NCI-H460 (cell line): ENCODE data around the gene GASK1A. TPM values are rescaled to one million over a fixed set of nuclear protein-coding genes. Genes with fewer than 3 reads are reported as not detected.

Source experiments
- DNase-seq: peaks from one replicate; pipeline ENCODE4 v3.0.0-alpha.2; 2016; ENCODE audit warnings: low read depth; ENCODE audit errors: extremely low read depth
- total RNA-seq: library from RNA; depleted of rRNA; stranded (reverse); fragments of >200 nt; shearing (Covaris generic); gene quantifications from 2 replicates; pipeline ENCODE4 v1.2.3, GENCODE V29; 2014

GASK1A gene
- total RNA-seq, 1 experiment from 2014 or later, result not detected

DNA sequence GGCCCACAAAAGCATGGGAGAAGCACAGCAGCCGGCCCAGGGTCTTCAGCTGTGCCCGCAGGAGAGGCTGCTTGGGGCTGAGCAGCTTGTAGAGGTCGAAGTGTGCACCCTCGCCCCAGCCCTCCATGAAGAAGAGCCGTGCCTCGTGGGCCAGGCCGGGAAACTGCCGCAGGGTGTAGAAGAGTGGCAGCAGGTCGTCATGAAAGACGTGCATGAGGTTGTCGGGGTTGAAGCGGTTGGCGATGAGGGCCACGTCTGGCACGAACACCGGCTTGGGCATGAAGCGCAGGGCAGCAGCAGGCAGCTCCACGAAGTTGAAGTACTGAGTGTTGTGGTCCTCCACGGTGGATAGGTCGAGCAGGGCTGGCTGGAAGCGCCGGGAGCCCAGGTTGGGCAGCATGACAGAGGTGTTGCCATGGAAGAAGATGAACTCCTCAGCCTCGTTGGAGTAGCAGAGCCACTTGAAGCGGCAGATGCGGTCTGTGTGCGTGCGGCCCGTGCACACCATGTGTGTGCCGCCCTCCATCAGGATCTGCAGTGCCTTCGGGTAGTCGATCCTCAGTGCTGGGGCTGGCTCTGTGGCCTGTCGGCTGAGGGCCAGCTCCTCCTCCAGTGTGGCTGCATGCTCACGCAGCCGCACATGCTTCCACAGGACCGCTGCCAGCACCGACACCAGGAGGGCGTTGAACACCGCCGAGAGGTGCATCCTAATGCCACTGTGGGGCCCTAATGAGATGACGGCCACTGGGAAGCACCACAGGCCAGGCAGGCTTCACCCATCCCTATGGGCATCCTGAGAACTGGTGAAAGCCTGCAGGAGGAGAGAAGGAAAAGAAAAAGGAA is 101.8 kb downstream of the GASK1A start:
- DNase-seq, result no peak

DNA sequence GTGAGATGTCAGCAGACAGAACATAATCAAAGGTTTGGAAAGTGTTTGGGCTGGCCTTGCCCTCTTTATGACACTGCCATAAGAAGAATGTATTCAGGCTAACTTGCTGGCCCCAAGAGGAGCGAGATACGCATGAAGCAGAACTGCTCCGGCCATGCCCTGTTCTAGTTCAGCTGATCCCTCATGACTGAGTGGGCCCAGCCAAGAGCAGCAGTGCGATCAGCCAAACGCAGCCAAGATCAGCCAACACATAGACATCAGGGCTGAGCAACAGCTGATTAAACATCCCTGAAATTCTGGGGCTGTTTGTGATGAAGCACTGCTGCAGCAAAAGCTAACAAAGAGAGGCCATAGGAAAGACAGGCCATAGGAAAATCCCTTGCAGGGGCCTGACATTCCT is 102.7 kb downstream of the GASK1A start:
- DNase-seq, result no peak

DNA sequence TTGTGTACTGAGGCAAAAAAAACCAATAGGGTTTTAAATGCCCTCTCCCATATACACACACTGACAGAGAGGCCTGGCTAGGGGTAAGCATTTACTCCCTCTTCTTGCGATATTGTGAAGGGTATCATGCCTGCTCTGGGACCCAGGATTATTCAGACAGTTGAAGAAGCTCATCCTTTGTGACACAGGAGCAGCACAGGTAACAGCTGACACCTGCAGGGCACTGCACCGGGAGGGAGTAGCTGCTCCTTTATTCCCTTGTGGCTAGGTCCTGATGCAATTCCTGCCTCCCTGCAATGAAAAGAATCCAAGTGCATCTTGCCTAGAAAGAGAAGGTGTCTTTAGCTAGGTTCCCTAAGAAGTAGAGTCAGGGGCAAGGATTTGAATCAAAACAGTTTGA is 103.3 kb downstream of the GASK1A start:
- DNase-seq, result no peak

DNA sequence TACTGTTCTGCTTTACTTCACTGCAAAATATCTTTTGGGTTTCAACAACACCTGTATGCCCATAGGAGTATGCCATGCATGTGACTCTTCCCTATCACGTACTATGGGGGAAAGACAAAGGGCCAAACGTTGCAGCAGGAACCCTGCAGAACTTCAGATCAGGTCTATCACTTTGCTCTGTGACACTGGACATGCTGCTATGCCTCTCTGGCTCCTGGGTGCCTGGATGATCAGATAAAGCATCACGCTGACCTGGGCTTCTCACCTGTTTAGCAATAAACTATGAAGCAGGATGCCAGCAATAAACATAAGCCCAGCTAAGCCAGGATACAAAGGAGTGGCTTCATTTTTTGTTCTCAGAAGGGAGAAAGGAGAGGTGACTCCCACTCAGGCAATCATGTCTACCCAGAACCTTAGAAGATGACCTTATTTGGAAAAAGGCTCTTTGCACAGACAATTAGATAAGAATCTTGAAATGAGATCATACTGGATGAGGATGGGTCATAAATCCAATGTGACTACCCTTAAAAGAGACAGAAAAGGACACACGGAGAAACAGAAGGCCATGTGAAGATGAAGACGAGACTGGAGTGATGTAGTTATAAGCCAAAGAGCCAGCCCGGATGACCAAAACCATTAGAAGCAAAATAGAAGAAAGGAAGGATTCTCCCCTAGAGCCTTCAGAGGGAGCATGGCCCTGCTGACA is 107.5 kb downstream of the GASK1A start:
- no peak for DNase-seq

DNA sequence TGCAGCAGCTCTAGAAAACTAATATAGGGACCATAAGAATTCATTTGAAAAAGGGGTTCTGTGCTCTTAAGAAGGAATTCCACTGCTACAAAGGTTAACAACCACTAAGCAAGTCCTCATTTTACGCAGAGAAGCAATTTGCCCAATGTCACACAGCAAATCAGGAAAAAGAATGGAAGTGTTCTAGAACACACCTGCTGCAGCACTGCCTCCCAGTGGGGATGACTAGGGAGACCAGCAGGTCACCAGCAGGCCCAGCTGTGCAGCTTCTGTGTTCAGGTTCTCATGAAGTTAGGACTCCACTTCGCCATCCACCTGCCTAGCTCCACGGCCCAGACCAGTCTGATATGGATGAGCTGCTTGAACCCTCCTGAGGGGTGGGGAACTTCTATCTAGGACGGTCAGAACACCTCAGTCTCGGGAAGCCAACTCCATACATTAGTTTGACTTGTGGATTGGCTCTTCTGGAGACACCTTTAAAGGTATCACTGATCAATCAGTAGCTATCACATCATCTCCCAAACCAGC is 108.2 kb downstream of the GASK1A start:
- DNase-seq, result no peak

DNA sequence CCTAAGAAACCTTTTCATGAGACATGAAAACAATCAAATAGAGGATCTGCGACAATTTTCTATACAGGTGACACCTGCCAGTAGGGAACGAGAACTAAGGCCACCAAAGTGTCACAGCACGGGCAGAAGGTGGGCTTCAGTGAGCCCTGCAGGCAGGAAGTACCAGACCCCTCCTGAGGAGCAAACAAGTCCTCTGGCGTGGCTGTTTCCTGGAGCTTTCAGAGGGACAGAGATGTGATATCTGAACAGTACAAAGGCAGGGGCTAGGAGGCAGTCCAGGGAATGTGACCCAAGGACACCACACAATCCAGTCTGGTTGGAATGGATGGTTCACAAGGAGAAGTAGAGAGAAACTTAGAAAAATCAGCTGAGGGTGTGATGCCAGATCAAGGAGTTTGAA is 110.0 kb downstream of the GASK1A start:
- DNase-seq, result no peak

DNA sequence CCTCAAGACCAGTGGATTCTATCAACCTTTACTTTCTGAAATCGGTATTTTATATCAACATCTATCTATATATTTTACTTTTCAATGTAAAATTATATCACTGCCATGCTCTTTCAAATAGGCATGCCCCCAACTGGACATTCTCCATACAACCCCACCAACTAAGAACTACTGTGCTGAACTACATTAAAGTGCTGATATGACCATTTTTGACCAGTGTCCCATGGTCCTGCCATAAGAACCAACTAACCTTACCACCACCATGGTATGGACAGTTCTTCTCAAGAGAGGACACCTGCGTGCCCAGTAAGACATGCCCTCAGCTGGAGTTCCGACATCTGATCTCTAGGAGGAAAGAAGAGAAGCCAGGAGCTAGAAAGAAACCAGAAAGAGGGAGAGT is 111.1 kb downstream of the GASK1A start:
- DNase-seq, result no peak

DNA sequence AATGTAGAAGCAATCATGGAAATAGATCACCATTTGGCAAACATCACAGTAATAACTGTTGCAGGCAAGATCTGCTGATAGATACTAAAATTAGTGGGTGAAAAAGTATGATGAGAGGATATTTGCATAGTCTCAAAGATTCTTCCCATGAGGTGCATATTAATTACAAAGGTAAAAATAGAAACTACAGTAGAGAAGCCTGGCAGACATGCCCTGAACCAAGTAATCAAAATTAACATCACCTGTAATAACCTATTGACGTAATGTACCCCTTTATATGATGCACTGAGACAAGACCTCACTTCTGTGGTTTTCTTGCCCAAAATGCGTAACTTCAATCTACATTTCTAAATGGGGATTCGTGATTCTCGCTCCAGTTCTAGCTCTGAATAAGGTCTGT is 112.4 kb downstream of the GASK1A start:
- no peak for DNase-seq

DNA sequence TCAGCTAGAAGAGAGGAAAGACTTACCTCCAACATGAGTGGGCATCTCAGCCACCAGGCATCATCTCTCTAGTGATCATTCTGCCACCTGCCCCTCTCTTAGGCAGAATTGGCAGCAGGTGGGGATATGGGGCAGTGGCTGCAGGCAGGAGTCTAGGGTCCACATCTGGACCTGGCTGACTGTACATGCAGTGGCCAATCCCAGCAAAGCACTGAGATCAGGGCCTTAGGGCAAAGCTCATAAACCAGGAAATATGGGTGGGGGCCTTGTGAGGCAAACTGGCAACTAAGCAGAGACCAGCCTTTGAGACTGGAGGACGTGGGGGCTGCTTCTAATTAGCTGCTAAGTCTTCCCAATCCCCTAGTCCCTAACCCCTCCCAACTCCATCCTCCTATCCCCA is 113.9 kb downstream of the GASK1A start:
- DNase-seq, result no peak

DNA sequence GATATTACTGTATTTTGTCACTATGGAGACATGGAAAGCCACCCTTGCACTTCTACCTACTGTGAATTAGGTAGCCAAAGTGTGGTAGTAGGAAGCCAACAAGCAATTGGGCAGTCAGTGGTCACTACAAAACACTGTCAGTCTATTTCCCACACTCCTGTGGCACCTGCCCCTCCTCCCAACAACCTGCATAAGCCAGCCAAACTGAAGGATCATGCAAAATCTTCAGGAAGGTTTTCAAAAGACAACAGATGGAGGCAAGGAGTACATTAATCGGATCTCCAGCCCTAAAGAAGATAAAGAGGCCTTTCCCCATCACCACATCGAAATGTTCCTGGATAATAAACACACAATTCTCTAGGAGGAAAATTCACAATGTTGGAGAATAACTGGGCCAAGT is 114.9 kb downstream of the GASK1A start:
- DNase-seq, result no peak

DNA sequence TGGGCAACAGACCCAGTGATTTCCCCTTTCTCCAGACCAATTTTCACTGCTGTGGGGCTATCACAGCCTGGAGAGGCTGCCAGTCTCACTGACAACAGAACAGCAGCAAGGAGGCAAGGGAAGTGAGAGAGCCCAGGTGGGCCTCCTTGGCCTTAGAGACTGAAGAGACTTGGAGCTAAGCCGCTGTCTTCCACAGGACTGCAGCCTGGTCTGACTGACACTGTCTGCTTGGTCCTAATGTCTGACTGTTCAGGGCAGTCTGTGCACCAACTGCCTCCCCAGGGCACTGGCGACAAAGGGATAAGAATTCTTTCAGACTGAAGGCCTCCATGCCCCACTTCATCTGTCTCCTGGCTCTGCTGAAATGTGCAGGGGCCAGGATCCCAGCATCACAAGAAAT is 115.3 kb downstream of the GASK1A start:
- no peak for DNase-seq

DNA sequence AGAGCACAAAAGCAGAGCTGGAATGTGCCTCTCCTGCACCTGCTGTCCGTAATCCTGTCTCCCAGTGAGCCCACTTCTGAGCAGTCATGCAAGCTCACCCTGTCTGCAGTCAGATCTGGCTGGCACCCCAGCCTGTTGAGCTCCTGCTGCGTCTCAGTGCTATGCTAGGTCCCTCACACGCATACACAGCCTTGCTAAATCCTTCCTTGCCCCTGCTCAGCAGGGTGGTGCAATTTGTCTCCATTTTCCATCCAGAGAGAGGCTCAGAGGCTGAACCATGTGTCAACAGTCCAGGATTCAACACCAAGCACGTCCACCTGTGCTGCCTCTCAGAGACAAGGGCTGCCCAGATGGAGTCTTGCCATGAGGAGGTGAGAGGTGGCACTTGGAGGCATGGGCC is 115.7 kb downstream of the GASK1A start:
- no peak for DNase-seq

DNA sequence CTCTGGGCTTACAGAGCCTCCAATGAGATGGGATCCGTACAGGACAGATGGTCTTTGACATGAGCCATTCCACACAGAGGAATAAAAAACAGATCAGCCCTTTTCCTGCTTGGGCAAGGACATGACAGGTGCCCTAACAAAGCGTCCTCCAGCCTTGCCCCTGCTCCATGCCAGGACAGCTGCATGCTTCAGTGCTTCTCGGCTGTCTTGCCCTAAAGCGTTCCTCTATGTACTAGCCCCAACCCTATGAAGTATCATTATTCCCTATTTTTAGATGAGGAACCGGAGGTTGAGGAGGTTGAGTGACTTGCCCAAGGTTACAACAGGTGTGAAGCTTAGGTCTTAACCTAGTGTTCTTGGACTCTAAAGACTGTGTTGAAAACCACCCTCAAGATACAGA is 116.3 kb downstream of the GASK1A start:
- DNase-seq, result no peak

DNA sequence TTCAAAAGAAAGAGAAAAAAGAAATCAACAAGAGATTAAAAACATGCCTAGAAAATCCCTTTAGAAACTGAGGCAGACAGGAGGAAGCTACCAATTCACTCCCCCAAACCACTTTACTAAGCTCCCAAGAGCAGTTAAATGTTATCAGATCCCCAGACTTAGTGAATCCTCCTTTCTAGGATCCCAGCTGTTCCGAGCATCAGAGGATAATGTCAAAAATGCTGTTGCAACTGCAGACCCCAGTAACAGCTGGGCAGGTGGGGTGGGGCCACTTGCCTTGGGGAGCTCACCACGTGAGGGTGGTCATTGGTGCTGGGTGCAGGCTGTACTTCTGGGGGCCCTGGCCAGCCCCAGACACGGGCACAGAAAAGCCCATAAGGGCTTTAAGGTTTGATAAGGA is 117.7 kb downstream of the GASK1A start:
- no peak for DNase-seq

DNA sequence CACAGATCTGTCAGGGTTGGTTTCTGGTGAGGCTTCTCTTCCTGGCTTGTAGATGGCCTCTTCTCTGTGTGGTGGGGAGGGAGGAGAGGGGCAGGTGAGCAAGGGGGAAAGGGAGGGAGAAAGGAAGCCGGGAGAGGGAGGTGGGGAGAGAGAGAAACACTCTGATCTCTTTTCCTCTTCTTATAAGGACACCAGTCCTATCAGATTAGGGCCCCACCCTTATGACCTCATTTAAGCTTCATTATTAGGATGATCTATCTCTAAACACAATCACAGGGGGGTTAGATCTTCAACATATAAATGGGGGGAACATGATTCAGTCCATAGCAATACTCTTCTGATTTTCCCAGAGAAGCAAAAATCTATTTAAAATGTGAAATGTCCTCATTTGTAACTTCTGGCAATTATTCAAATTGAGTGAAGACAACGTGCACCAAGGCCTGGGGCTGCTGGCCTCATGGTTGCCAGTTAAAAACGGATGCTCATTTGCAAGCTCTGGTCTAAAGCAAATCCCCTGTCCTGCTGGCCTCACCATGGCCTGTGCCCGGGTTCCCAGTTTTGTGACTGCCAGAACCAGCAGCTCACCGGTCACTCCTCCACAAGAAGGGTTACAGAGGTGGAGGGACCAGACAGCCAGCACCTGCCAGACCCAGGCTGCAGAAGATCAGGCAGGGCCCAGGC is 118.4 kb downstream of the GASK1A start:
- no peak for DNase-seq

DNA sequence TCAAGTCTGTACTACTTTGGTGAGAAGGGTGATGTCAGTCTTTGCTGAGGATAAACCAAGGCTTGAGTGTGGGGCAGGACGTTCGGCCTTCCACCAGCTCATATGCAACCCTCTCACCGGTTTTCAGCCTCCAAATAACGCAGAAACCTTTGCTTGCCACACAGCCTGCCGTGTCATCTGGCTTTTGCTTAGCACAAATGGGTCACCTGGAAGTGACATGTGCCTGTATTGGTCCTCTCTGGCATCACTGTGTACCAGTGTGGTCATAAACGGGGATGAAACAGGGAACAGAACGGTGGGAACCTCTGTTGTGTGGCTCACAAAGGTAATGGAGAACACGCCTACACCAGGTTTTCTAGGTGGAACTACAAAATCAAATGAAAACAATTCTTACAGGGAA is 119.7 kb downstream of the GASK1A start:
- DNase-seq, result no peak

DNA sequence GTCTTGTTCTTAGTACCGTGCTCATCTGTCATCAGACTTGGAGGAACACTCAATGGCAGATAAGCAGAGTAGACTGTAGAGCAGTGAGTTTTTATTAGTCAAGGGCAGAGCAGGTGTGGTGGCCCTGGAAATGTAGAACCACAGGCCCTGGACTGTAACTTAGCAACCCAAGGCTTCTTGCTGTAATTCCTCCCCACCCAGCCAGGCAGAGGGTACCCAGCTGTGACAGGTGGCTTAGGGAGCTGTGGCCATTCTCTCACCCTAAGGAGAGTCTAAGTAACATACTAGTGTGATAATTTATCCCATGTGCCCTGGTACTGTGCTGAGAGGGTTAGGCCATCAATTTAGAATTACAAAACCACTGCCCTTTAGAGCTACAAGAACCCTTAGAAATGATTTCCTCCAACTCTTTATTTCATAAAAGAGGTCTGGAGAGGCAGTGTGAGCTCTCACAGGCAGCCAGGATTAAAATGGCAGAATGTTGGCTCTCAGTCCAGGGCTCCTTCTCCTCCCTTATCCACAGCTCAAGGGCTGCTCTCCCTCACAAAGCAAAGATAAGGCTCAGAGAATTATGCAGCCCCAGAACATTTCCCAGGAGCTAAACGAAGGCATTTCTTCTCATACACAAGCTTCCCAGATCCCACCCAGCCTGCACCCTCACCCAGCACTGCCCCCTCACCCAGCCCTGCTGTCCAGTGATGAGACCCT is 123.8 kb downstream of the GASK1A start:
- no peak for DNase-seq

DNA sequence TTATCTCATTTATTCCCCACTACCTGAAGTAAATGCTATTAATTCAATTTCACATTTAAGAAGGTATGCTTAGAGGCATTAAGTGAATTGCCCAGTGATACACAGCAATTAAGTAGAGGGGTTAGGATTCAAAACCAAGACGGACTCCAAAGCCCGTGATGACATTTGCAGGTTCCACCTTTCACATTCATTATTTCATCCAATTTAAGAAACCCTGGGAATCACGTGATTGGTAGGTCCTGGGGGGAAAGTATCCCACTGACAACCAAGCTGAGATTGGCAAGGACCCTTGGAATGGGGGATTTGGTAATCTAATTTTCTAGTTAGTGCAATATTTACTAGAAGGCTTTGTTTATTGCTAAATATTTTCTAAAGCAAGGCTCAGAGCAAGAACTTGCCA is 124.9 kb downstream of the GASK1A start:
- no peak for DNase-seq

DNA sequence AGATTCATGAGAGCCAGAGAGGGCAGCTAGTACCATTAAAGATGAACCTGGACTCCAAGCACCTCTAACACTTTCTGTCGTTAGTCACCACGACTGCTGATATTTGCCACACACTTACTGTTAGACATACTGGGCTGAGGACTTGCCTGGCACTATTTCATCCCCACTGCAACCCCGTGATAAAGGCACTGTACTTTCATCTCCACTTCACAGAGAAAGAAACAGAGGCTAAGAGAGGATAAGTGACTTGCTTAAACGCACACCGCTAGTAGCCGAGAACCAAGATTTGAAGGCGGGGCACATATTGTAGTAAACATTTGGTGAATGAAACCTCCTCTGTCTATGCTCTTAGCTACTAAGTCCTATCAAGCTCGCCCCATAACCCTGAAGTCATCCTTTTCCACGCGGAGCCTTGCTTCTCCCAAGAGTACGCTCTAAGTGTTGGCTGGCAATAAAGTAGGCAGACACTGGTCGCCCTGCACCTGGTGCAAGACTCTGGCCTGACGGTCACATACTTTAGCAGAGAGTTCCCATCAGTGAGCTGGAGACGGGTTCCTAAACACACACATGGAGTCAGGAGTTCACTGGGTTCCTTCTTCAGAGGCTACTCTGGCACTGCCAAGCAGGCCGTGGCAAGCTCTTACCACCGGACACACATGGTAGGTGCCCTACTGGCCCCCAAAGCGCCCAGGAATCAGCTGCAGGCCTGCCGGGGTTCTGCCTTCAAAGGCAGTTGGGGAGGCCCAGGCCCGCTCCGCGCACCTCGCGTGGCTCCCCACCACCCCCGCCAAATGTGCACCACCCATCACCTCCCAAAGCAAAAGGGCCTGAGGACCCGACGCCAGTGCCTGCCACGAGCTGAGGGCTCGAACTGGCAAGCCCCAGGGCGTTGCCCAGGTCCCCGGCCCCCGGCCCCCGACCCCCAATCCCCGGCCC is 125.8 kb downstream of the GASK1A start:
- DNase-seq, result no peak
